HFFc6 (cell line): ENCODE measurements around the gene NT5M. TPM values are rescaled to one million over a fixed set of nuclear protein-coding genes. Genes with fewer than 3 reads are reported as not detected.

Source experiments
- DNase-seq: peaks from one replicate; pipeline ENCODE4 v3.0.0-alpha.2; 2018
- H3K27ac Mint-ChIP-seq: 2 replicates; pipeline ENCODE4 v1.8.0; 2020; ENCODE audit warnings: mild to moderate bottlenecking, mixed read lengths
- H3K27me3 Mint-ChIP-seq: 2 replicates; pipeline ENCODE4 v1.8.0; 2021; ENCODE audit warnings: mild to moderate bottlenecking, moderate library complexity, mixed read lengths; ENCODE audit not compliant: insufficient read depth
- H3K36me3 Mint-ChIP-seq: 2 replicates; pipeline ENCODE4 v1.8.0; 2021; ENCODE audit warnings: low read depth, mixed read lengths
- H3K4me1 Mint-ChIP-seq: 2 replicates; pipeline ENCODE4 v1.8.0; 2020; ENCODE audit warnings: low read depth, mixed read lengths
- H3K4me3 Mint-ChIP-seq: 2 replicates; pipeline ENCODE4 v1.8.0; 2020; ENCODE audit warnings: mild to moderate bottlenecking, moderate library complexity, mixed read lengths
- H3K9me3 Mint-ChIP-seq: 2 replicates; pipeline ENCODE4 v1.8.0; 2020; ENCODE audit warnings: mild to moderate bottlenecking, mixed read lengths
- total RNA-seq, 6 experiments: library from RNA; stranded (reverse); fragmentation: NEBNext Ultra II Directional; extraction: Animal tissue kit (Norgen Biotek cat#: 25700); gene quantifications; 2 replicates in 1 of 6; 3 replicates in 5 of 6; pipeline ENCODE4 v1.2.3, GENCODE V29; 2021
- TF ChIP-seq, protein P1 (sequence below): fragments of 200-600 bp; sonication (generic); IDR thresholded peaks from 2 replicates; pipeline ENCODE4 v1.5.0; 2021; ENCODE audit warnings: antibody characterized with exemption, mild to moderate bottlenecking

NT5M gene
- total RNA-seq, 6 experiments from 2014 or later, result 0.20 to 0.83 (median 0.60) TPM

- DNase-seq, result no peak
- Mint-ChIP-seq H3K4me1 (no peaks in the 10 kb centered on the region), H3K27ac (no peak overlapping the region), H3K27me3 (peaks cover 5% of the 10 kb centered on the region), H3K9me3 (no peaks in the 10 kb centered on the region), H3K36me3 (no peaks in the 10 kb centered on the region; the same call in 1 of the 2 replicates), H3K4me3 (no peak overlapping the region)
- TF ChIP-seq, protein P1, sequence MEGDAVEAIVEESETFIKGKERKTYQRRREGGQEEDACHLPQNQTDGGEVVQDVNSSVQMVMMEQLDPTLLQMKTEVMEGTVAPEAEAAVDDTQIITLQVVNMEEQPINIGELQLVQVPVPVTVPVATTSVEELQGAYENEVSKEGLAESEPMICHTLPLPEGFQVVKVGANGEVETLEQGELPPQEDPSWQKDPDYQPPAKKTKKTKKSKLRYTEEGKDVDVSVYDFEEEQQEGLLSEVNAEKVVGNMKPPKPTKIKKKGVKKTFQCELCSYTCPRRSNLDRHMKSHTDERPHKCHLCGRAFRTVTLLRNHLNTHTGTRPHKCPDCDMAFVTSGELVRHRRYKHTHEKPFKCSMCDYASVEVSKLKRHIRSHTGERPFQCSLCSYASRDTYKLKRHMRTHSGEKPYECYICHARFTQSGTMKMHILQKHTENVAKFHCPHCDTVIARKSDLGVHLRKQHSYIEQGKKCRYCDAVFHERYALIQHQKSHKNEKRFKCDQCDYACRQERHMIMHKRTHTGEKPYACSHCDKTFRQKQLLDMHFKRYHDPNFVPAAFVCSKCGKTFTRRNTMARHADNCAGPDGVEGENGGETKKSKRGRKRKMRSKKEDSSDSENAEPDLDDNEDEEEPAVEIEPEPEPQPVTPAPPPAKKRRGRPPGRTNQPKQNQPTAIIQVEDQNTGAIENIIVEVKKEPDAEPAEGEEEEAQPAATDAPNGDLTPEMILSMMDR, result no peak
Observed at GRCh38 chr17:17315142-17315821, 12.1 kb downstream of the NT5M start.

GRCh38 chr17:17320188-17320910 is 17.2 kb downstream of the NT5M start:
- no peaks in the 10 kb centered on the region for H3K36me3 Mint-ChIP-seq
- H3K9me3 Mint-ChIP-seq, result no peaks in the 10 kb centered on the region
- H3K4me3 Mint-ChIP-seq, result no peak overlapping the region
- no peaks in the 10 kb centered on the region for H3K4me1 Mint-ChIP-seq
- H3K27ac Mint-ChIP-seq, result no peak overlapping the region
- TF ChIP-seq, protein P1, result no peak
- H3K27me3 Mint-ChIP-seq, result peaks cover 5% of the 10 kb centered on the region
- DNase-seq, result no peak

DNA sequence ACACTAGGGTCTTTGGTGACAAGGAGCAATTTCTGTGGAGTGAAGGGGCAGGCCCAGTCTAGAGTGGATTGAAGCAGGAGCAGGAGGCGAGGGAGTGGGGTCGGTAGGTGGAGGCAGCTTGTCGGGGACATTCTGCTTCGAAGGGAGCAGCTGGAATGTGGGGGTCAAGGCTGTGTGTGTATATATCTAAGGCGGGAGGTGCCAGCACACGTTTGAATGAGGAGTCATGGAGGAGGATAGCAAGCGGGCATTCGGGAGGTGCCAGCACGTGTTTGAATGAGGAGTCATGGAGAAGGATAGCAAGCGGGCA is 17.7 kb downstream of the NT5M start:
- Mint-ChIP-seq H3K4me3 (no peak overlapping the region), H3K27ac (no peak overlapping the region), H3K9me3 (no peaks in the 10 kb centered on the region), H3K4me1 (no peaks in the 10 kb centered on the region), H3K27me3 (peaks cover 5% of the 10 kb centered on the region), H3K36me3 (no peaks in the 10 kb centered on the region)
- no peak for DNase-seq
- TF ChIP-seq, protein P1, result no peak

DNA sequence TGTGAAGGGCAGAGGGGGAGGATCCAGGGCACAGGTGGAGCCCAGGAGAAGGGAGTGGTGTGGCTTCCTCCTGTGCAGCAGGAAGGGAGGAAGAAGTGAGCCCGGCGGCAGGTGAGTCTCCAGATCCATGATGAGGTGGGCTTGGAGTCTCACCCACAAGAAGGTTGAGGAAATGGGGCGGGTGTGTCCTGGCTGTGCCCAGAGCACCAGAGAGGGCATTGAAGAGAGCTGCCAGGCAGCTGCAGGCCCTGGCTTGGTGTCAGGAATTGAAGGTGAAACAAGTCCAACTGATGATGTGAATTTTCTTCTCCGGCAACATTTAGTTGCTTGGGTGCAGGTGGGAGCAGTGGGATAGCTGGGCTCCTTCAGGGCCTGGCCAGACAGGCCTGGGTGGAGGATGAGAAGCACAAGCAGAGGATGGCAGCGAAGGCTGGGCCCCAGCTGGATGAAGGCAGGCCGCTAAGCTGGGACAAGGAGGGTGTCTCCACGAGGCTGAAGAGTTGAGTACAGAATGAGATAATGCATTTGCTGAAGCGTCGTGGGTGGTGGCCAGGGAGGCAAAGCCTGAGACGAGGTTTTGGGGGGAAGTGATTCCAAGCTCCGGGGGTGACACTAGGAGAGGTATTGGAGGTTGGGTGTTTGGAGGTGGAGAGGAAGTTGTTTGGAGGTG is 18.3 kb downstream of the NT5M start:
- H3K27me3 Mint-ChIP-seq, result peaks cover 5% of the 10 kb centered on the region
- H3K4me1 Mint-ChIP-seq, result no peaks in the 10 kb centered on the region
- H3K36me3 Mint-ChIP-seq, result no peaks in the 10 kb centered on the region
- TF ChIP-seq, protein P1, result no peak
- no peak overlapping the region for H3K4me3 Mint-ChIP-seq
- no peak for DNase-seq
- no peaks in the 10 kb centered on the region for H3K9me3 Mint-ChIP-seq
- H3K27ac Mint-ChIP-seq, result no peak overlapping the region

DNA sequence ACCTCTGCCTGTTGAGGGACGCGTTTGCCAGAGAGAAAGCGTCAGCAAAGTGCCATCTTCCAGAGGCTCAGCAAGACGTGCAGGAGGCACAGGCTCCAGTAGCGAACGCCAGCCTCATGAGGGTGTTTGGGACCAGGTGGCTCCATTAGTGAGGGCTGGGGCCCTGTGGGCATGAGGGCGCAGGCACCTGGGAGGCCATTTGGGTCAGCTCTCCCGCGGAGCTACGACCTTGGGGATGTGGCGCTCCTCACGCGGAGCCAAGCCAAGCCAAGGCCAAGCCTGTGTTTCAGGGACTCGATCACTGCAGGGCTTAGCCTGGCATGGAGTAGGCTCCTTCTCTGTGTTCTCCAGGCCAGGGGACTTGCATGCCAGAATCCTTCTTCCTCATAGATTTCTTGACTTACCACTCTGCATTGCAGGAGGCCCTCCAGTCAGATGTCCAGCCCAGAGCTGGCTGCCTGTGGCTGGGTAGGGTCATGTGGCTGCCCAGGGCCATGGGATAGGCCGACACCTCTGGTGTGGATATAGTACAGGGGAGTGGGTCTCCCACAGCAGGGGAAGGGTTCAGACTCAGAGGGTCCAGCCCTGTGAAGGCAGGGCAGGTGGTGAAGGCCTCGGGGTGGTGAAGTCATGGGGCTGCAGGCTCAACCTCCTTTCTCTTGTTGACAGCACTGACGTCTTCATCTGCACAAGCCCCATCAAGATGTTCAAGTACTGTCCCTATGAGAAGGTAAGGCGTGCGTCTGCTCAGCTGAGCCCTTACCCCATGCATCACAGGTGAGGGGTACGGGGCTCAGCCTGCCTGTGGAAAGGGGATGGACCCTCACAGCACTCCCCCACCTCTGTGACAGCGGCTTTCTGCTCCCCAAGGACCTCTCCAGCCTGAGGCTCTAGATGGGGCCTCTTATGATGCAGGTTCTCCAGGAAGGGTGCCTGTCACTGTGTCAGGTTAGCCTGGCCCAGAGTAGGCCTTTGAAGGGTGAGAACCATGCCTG is 19.6 kb downstream of the NT5M start:
- Mint-ChIP-seq H3K36me3 (no peaks in the 10 kb centered on the region), H3K27me3 (peaks cover 3% of the 10 kb centered on the region), H3K9me3 (no peaks in the 10 kb centered on the region), H3K27ac (no peak overlapping the region), H3K4me3 (no peak overlapping the region), H3K4me1 (no peaks in the 10 kb centered on the region)
- TF ChIP-seq, protein P1, result no peak
- DNase-seq, result no peak
